ENCODE results near the gene DLG2. TPM values are rescaled to one million over a fixed set of nuclear protein-coding genes. Genes with fewer than 3 reads are reported as not detected.

Gene DLG2
- total RNA-seq, 4 donors from 2014 or later, result 7.3 to 14.1 (median 11.1) TPM

GRCh38 chr11:84412862-84413261, 1214.3 kb downstream of the DLG2 start:
- intact Hi-C loops (cut with DNase I), result no loop called here
- TF ChIP-seq POLR2A (IDR thresholded peaks at IDR 0.05; ENCODE audit: low read depth) (no peak), POLR2AphosphoS5 (IDR thresholded peaks at IDR 0.05) (no peak), EP300 (IDR thresholded peaks at IDR 0.05) (no peak)
- TF ChIP-seq, protein P1, sequence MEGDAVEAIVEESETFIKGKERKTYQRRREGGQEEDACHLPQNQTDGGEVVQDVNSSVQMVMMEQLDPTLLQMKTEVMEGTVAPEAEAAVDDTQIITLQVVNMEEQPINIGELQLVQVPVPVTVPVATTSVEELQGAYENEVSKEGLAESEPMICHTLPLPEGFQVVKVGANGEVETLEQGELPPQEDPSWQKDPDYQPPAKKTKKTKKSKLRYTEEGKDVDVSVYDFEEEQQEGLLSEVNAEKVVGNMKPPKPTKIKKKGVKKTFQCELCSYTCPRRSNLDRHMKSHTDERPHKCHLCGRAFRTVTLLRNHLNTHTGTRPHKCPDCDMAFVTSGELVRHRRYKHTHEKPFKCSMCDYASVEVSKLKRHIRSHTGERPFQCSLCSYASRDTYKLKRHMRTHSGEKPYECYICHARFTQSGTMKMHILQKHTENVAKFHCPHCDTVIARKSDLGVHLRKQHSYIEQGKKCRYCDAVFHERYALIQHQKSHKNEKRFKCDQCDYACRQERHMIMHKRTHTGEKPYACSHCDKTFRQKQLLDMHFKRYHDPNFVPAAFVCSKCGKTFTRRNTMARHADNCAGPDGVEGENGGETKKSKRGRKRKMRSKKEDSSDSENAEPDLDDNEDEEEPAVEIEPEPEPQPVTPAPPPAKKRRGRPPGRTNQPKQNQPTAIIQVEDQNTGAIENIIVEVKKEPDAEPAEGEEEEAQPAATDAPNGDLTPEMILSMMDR (IDR thresholded peaks at IDR 0.05), result no peak

DNA sequence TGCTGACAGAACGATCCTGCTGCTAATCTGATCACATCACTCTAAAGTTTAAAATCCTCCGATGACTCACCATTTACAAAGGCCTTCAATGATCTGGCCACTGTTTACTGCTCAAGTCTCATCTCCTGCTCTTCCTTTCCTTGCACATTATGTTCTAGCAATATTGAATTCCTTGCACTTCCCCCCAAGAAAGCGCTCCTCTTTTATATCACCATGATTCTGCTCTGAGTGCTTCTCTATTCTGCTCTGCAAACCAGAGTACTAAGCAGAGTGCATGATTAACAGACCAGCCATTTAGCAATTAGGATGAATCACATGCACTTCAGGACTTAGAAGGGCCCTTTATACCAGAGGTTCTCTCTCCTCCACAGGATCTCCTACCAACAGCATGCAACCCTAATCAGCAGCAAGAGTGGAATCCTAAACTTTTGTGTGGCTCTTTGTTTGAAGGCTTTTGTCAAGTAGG, 1218.2 kb downstream of the DLG2 start:
- Histone ChIP-seq H3K27me3 (no peaks in the 10 kb centered on the region), H3K27ac (replicated peaks in 1 of 4) (no peak overlapping the region), H3K9me3 (no peaks in the 10 kb centered on the region), H3K36me3 (no peaks in the 10 kb centered on the region), H3K4me1 (no peaks in the 10 kb centered on the region), H3K4me3 (no peak overlapping the region)
- DNase-seq (ENCODE audit: extremely low spot score), result no peak
- TF ChIP-seq, protein P1 (IDR thresholded peaks at IDR 0.05), result no peak
- intact Hi-C loops (cut with DNase I), result no loop called here
- WGBS, result 90% methylated on average over 3 of the region's 3 CpGs

More at GRCh38 chr11:84412862-84413261, 1214.3 kb downstream of the DLG2 start:
- Histone ChIP-seq H3K27me3 (no peaks in the 10 kb centered on the region), H3K9me3 (no peaks in the 10 kb centered on the region), H3K27ac (replicated peaks in 1 of 4) (no peak overlapping the region), H3K4me1 (no peaks in the 10 kb centered on the region), H3K4me3 (no peak overlapping the region), H3K36me3 (no peaks in the 10 kb centered on the region)
- no peak for DNase-seq (ENCODE audit: extremely low spot score)

- no peak overlapping the region for H3K4me3 ChIP-seq
- TF ChIP-seq POLR2AphosphoS5 (IDR thresholded peaks at IDR 0.05) (no peak), EP300 (IDR thresholded peaks at IDR 0.05) (no peak), POLR2A (IDR thresholded peaks at IDR 0.05; ENCODE audit: low read depth) (no peak)
- TF ChIP-seq, protein P1 (IDR thresholded peaks at IDR 0.05), result no peak
- WGBS, result 89% methylated on average over 4 of the region's 4 CpGs
- no peak overlapping the region for H3K27ac ChIP-seq (replicated peaks in 1 of 4)
- H3K9me3 ChIP-seq, result no peaks in the 10 kb centered on the region
- no peak for DNase-seq (ENCODE audit: extremely low spot score)
- no peaks in the 10 kb centered on the region for H3K36me3 ChIP-seq
- H3K4me1 ChIP-seq, result no peaks in the 10 kb centered on the region
- intact Hi-C loops (cut with DNase I), result no loop called here
- no peaks in the 10 kb centered on the region for H3K27me3 ChIP-seq
These were observed 1220.1 kb downstream of the DLG2 start for GRCh38 chr11:84407091-84407490.

DNA sequence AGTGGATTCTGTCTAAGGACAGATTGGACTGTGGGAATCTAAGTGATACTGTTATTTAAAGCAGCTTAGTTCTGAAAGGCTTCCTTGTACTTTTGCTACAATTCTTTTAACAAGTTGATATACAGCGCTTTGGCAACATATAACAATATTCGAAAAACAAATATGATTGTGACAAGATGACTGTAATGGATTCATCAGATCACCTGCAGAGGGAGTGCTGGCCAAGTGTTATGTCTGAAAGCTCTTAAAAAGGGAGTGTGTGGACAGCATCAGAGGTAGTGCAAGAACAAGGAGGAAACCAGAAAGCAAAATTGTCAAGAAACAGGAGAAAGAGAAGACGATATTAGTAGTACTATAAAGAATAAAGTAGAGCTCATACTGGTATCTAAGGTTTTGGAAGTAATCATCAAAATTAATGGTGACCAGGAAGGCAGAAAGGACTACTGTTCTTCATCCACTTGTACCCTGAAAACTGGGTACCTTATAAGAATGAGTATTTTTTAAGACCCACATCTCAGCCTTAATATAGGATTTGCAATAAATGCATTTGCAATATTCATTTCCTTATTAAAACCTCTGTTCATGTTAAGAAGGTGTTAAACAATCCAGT, 1229.0 kb downstream of the DLG2 start:
- Histone ChIP-seq H3K27ac (replicated peaks in 1 of 4) (no peak overlapping the region), H3K36me3 (no peaks in the 10 kb centered on the region), H3K9me3 (no peaks in the 10 kb centered on the region), H3K4me1 (peaks cover 0 to 15% (median 6%) of the 10 kb centered on the region in 4 donors), H3K4me3 (no peak overlapping the region), H3K27me3 (no peaks in the 10 kb centered on the region)
- WGBS, result 69% methylated on average over 3 of the region's 3 CpGs
- DNase-seq (ENCODE audit: extremely low spot score), result no peak
- intact Hi-C loops (cut with DNase I), result no loop called here
- no peak for TF ChIP-seq POLR2A (IDR thresholded peaks at IDR 0.05; ENCODE audit: low read depth)
- TF ChIP-seq, protein P1 (IDR thresholded peaks at IDR 0.05), result peak; percentile 16 to 30 (median 21)

DNA sequence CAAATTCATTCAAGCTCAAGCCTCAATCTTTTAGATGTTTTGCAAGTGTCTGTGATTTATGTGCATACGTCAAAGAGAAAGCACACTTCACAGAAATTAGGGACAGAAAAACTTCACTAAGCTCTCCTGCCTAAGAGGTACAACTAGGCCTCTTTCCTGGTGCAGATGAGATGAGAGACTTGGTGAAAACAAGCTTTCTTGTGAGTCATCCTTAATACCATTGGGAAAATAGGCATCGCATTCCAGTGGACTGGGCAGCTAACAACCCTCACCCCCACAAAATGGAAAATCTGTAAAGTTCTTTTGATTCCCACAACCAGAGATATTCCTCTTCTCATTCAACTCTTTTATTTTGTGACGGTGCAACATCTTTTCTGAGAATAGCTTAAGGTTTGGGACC, 1230.6 kb downstream of the DLG2 start:
- intact Hi-C loops (cut with DNase I), result no loop called here
- no peak overlapping the region for H3K4me3 ChIP-seq
- TF ChIP-seq POLR2AphosphoS5 (IDR thresholded peaks at IDR 0.05) (no peak), POLR2A (IDR thresholded peaks at IDR 0.05; ENCODE audit: low read depth) (no peak), EP300 (IDR thresholded peaks at IDR 0.05) (no peak)
- TF ChIP-seq, protein P1 (IDR thresholded peaks at IDR 0.05), result no peak
- 89% methylated on average over 3 of the region's 3 CpGs for WGBS
- no peak overlapping the region for H3K27ac ChIP-seq (replicated peaks in 1 of 4)
- no peaks in the 10 kb centered on the region for H3K27me3 ChIP-seq
- H3K9me3 ChIP-seq, result no peaks in the 10 kb centered on the region
- H3K4me1 ChIP-seq, result peaks cover 0 to 15% (median 6%) of the 10 kb centered on the region in 4 donors
- H3K36me3 ChIP-seq, result no peaks in the 10 kb centered on the region
- DNase-seq (ENCODE audit: extremely low spot score), result no peak
